Forelimb muscle (tissue), 1 donor: Measurements from ENCODE around the gene TRIM37. TPM values are rescaled to one million over a fixed set of nuclear protein-coding genes. Genes with fewer than 3 reads are reported as not detected.
"Not testable (repeated sequence)": the region's sequence is repeated elsewhere in the genome, so short reads cannot be mapped to it uniquely, and the experiment has no call there.

ENCODE experiments used
- DNase-seq: peaks from one replicate; pipeline ENCODE4 v3.0.0-alpha.2; 2013; ENCODE audit warnings: low read depth
- polyA plus RNA-seq: library from polyadenylated mRNA; unstranded; fragments of 120-200 nt; gene quantifications from one replicate; pipeline ENCODE4 v1.2.1, GENCODE V29; 2013; ENCODE audit not compliant: insufficient read length

The TRIM37 gene
- polyA plus RNA-seq, 1 donor = 13.7 TPM

GRCh38 chr17:58993311-58993710 lies 113.4 kb downstream of the TRIM37 start:
- no peak for DNase-seq

- DNase-seq = no peak
Measured at GRCh38 chr17:58991718-58992331, 114.9 kb downstream of the TRIM37 start.

- no peak for DNase-seq
Measured at GRCh38 chr17:58989629-58990028, 117.1 kb downstream of the TRIM37 start.

- DNase-seq = no peak
Measured at GRCh38 chr17:58985971-58986370, 120.7 kb downstream of the TRIM37 start.

GRCh38 chr17:58985367-58985766 lies 121.3 kb downstream of the TRIM37 start:
- DNase-seq = no peak

- DNase-seq = no peak
Measured at GRCh38 chr17:58982626-58983025, 124.1 kb downstream of the TRIM37 start.

- no peak for DNase-seq
Measured at GRCh38 chr17:58980706-58981481, 125.8 kb downstream of the TRIM37 start.

- DNase-seq = no peak
Measured at GRCh38 chr17:58976541-58976940, 130.1 kb downstream of the TRIM37 start.

- no peak for DNase-seq
Measured at GRCh38 chr17:58974354-58974753, 132.3 kb downstream of the TRIM37 start.

- no peak for DNase-seq
Measured at GRCh38 chr17:58970609-58971450, 135.8 kb downstream of the TRIM37 start.

GRCh38 chr17:58969612-58970011 lies 137.1 kb downstream of the TRIM37 start:
- no peak for DNase-seq

- no peak for DNase-seq
Measured at GRCh38 chr17:58969156-58969555, 137.5 kb downstream of the TRIM37 start.

- DNase-seq = no peak
Measured at GRCh38 chr17:58968426-58969061, 138.1 kb downstream of the TRIM37 start.

- no peak for DNase-seq
Measured at GRCh38 chr17:58966208-58966607, 140.5 kb downstream of the TRIM37 start.

GRCh38 chr17:58965221-58965620 lies 141.5 kb downstream of the TRIM37 start:
- DNase-seq = no peak

- DNase-seq = no peak
Measured at GRCh38 chr17:58960068-58960467, 146.6 kb downstream of the TRIM37 start.

- DNase-seq = not testable (repeated sequence)
Measured at GRCh38 chr17:58957725-58958073, 149.0 kb downstream of the TRIM37 start.

GRCh38 chr17:58956997-58957724 lies 149.5 kb downstream of the TRIM37 start:
- no peak for DNase-seq

GRCh38 chr17:58954358-58954757 lies 152.3 kb downstream of the TRIM37 start:
- DNase-seq = not testable (repeated sequence)

GRCh38 chr17:58947824-58948223 lies 158.9 kb downstream of the TRIM37 start:
- DNase-seq = no peak

- no peak for DNase-seq
Measured at GRCh38 chr17:58947411-58947810, 159.3 kb downstream of the TRIM37 start.
